Measurements from ENCODE around the gene PDLIM7. TPM values are rescaled to one million over a fixed set of nuclear protein-coding genes. Genes with fewer than 3 reads are reported as not detected.
"Not testable (repeated sequence)": the region's sequence is repeated elsewhere in the genome, so short reads cannot be mapped to it uniquely, and the experiment has no call there.

PDLIM7 gene
- total RNA-seq, 2 experiments from 2014 or later = 62.5 to 67.3 TPM

DNA sequence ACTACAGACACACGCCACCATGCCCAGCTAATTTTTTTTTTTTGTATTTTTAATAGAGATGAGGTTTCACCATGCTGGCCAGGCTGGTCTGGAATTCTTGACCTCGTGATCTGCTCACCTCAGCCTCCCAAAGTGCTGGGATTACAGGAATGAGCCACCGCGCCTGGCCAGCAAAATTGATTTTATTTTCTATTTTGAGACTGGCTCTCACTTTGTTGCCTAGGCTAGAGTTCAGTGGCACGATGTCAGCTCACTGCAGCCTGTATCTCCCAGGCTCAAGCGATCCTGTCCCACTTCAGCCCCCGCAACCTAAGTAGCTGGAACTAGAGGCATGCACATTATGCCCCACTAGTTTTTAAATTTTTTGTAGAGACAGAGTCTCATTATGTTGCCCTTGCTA is 37.0 kb upstream of the PDLIM7 start:
- CTCF ChIA-PET; H3K9me3 Mint-ChIP-seq (ENCODE audit: insufficient read depth); H3K4me1 Mint-ChIP-seq (ENCODE audit: low read depth); H3K27me3 Mint-ChIP-seq (ENCODE audit: low read depth); POLR2A ChIA-PET; ATAC-seq; DNase-seq; H3K4me3 Mint-ChIP-seq; H3K27ac Mint-ChIP-seq: not testable (repeated sequence)
- H3K36me3 Mint-ChIP-seq (ENCODE audit: low read depth) = peaks cover 32% of the 10 kb centered on the region

DNA sequence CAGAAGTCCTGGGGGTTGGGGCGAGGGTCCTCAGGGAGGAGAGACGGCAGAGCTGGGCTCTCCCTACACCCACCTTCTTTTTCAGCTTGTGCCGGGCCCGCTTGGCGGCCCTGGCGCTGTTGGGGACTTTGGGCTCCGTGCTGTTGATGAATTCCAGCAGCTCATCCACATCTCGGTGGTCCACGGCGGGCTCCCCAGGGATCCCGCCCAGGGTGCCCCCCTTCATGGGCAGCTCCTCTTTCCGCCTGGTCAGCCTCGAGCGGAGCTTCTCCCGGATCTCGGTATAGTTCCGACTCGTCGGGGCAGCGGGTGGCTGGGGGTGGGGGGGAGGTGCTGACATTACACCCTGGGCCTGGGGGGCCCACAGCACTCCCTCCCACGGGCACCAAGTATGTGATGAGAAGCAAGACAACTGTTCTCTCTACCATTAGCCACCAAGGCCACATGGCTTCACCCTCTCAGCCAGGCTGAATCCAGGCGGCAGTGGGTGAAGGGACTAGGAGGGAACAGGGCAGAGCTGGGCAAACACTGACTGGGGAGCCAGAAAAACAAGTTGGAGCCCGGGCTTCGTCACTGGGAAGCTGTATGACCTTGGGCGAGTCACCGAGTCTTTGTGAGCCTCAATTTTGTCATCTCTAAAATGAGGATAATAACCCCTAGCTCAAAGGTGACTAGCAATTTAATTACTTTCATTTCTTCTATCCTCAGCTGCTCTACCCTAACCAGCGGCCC is 34.0 kb upstream of the PDLIM7 start:
- Mint-ChIP-seq H3K36me3 (ENCODE audit: low read depth) (peaks cover 23% of the 10 kb centered on the region), H3K9me3 (ENCODE audit: insufficient read depth) (no peaks in the 10 kb centered on the region), H3K4me1 (ENCODE audit: low read depth) (no peaks in the 10 kb centered on the region), H3K27me3 (ENCODE audit: low read depth) (no peaks in the 10 kb centered on the region), H3K4me3 (no peak overlapping the region), H3K27ac (peak overlapping the region; percentile 64)
- ATAC-seq (no peak), DNase-seq (no peak)
- CTCF ChIA-PET = no interaction called here
- POLR2A ChIA-PET = interaction anchor here (0.5 kb wide), 1 partner anchor 276 kb away, joined by 4 read pairs; no protein-coding TSS in a partner anchor

GRCh38 chr5:177530638-177531037 is 33.2 kb upstream of the PDLIM7 start:
- POLR2A ChIA-PET = no interaction called here
- Mint-ChIP-seq H3K9me3 (ENCODE audit: insufficient read depth) (no peaks in the 10 kb centered on the region), H3K27ac (peak overlapping the region; percentile 50), H3K27me3 (ENCODE audit: low read depth) (no peaks in the 10 kb centered on the region), H3K4me3 (no peak overlapping the region), H3K4me1 (ENCODE audit: low read depth) (no peaks in the 10 kb centered on the region), H3K36me3 (ENCODE audit: low read depth) (peaks cover 24% of the 10 kb centered on the region)
- no peak for DNase-seq
- no peak for ATAC-seq
- CTCF ChIA-PET = no interaction called here

- CTCF ChIA-PET = no interaction called here
- Mint-ChIP-seq H3K36me3 (ENCODE audit: low read depth) (peaks cover 26% of the 10 kb centered on the region), H3K9me3 (ENCODE audit: insufficient read depth) (no peaks in the 10 kb centered on the region), H3K4me1 (ENCODE audit: low read depth) (no peaks in the 10 kb centered on the region), H3K27ac (no peak overlapping the region), H3K27me3 (ENCODE audit: low read depth) (no peaks in the 10 kb centered on the region), H3K4me3 (no peak overlapping the region)
- ATAC-seq (no peak), DNase-seq (no peak)
- POLR2A ChIA-PET = no interaction called here
These were observed 32.1 kb upstream of the PDLIM7 start for GRCh38 chr5:177529247-177530203.

- no peak for ATAC-seq
- Mint-ChIP-seq H3K4me1 (ENCODE audit: low read depth) (no peaks in the 10 kb centered on the region), H3K9me3 (ENCODE audit: insufficient read depth) (no peaks in the 10 kb centered on the region), H3K4me3 (no peak overlapping the region), H3K27ac (no peak overlapping the region), H3K36me3 (ENCODE audit: low read depth) (peaks cover 26% of the 10 kb centered on the region), H3K27me3 (ENCODE audit: low read depth) (no peaks in the 10 kb centered on the region)
- DNase-seq = no peak
- ChIA-PET CTCF (no interaction called here), POLR2A (no interaction called here)
These were observed 31.2 kb upstream of the PDLIM7 start for GRCh38 chr5:177528631-177529030.

- POLR2A ChIA-PET = no interaction called here
- CTCF ChIA-PET = interaction anchor here (1.0 kb wide), 1 partner anchor 11 kb away, joined by 3 read pairs; the partner anchor contains the start of gene DDX41
- H3K27me3 Mint-ChIP-seq (ENCODE audit: low read depth) = no peaks in the 10 kb centered on the region
- no peaks in the 10 kb centered on the region for H3K9me3 Mint-ChIP-seq (ENCODE audit: insufficient read depth)
- no peak overlapping the region for H3K4me3 Mint-ChIP-seq
- H3K4me1 Mint-ChIP-seq (ENCODE audit: low read depth) = no peaks in the 10 kb centered on the region
- no peak for ATAC-seq
- no peak for DNase-seq
- no peak overlapping the region for H3K27ac Mint-ChIP-seq
- peaks cover 25% of the 10 kb centered on the region for H3K36me3 Mint-ChIP-seq (ENCODE audit: low read depth)
These were observed 30.2 kb upstream of the PDLIM7 start for GRCh38 chr5:177527595-177527994.

GRCh38 chr5:177526791-177527190 is 29.4 kb upstream of the PDLIM7 start:
- Mint-ChIP-seq H3K9me3 (ENCODE audit: insufficient read depth) (no peaks in the 10 kb centered on the region), H3K4me1 (ENCODE audit: low read depth) (peaks cover 1% of the 10 kb centered on the region), H3K4me3 (no peak overlapping the region), H3K27me3 (ENCODE audit: low read depth) (no peaks in the 10 kb centered on the region), H3K27ac (no peak overlapping the region), H3K36me3 (ENCODE audit: low read depth) (peaks cover 22% of the 10 kb centered on the region)
- no peak for DNase-seq
- POLR2A ChIA-PET = no interaction called here
- ATAC-seq = no peak
- CTCF ChIA-PET = interaction anchor here (1.0 kb wide), 1 partner anchor 10 kb away, joined by 3 read pairs; the partner anchor contains the start of gene DDX41

DNA sequence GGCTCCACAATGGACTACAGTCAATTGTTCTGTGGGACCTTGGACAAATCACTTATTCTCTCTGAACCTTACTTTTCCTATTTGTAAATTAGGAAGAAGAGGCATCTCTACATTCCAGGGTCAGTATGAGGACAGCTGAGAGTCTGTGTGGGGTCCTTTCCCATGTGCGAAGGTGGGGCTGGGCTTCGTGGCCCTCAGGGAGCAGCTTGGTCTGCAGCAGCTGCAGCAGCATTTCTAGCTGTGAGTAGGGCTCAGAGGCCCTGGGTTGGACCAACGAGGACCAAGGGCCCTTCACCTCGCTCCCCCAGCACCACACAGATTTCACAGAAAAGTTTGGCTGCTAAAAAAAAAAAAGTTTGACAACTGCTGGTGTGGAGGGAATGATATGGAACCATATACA is 28.8 kb upstream of the PDLIM7 start:
- ATAC-seq (no peak), DNase-seq (no peak)
- no peaks in the 10 kb centered on the region for H3K27me3 Mint-ChIP-seq (ENCODE audit: low read depth)
- POLR2A ChIA-PET = no interaction called here
- no peak overlapping the region for H3K27ac Mint-ChIP-seq
- peaks cover 27% of the 10 kb centered on the region for H3K36me3 Mint-ChIP-seq (ENCODE audit: low read depth)
- CTCF ChIA-PET = no interaction called here
- H3K4me3 Mint-ChIP-seq = no peak overlapping the region
- no peaks in the 10 kb centered on the region for H3K9me3 Mint-ChIP-seq (ENCODE audit: insufficient read depth)
- H3K4me1 Mint-ChIP-seq (ENCODE audit: low read depth) = peaks cover 7% of the 10 kb centered on the region

DNA sequence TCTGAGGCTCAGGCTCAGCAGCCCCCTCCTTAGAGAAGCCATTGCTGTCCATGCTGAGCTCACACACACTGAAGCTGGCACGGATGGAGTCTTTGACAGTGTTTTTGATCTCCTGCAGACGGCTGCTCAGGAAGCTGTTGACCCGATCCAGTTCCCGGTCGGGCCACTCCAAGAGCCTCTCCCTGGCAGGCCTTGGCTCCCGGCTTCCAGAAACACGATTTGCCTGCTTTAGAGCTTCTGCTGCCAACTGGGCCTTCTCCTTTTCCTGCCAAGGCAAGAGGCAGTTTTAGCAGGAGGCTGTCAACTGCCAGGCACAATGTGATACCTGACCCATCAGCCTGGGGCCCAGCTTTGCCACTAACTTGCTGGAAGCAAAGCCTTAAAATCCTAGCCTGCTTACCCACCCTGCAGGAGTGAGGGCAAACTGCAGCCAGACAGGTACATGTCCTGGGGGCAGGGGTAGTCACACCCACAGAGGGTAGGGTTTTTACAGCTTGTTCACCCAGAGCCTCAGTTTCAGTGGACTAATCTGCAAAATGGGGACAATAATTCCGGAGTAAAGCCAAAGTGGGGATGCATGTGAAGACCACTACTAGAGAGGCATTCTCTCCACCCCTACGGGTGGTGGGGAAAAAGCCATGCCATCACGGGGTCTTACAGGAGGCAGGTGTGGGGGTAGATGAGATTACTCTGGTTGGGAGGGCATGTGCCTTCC is 27.7 kb upstream of the PDLIM7 start:
- ChIA-PET POLR2A (interaction anchor here (0.8 to 1.0 kb wide), 2 partner anchors 14 to 54 kb away, joined by 3 read pairs; no protein-coding TSS in a partner anchor), CTCF (interaction anchor here (1.2 to 2.0 kb wide), 2 partner anchors 9 to 23 kb away, joined by 3 to 6 read pairs; no protein-coding TSS in a partner anchor)
- no peak overlapping the region for H3K4me3 Mint-ChIP-seq
- no peaks in the 10 kb centered on the region for H3K9me3 Mint-ChIP-seq (ENCODE audit: insufficient read depth)
- H3K4me1 Mint-ChIP-seq (ENCODE audit: low read depth) = peaks cover 18% of the 10 kb centered on the region
- ATAC-seq = no peak
- H3K36me3 Mint-ChIP-seq (ENCODE audit: low read depth) = peaks cover 29% of the 10 kb centered on the region
- no peaks in the 10 kb centered on the region for H3K27me3 Mint-ChIP-seq (ENCODE audit: low read depth)
- no peak for DNase-seq
- no peak overlapping the region for H3K27ac Mint-ChIP-seq

DNA sequence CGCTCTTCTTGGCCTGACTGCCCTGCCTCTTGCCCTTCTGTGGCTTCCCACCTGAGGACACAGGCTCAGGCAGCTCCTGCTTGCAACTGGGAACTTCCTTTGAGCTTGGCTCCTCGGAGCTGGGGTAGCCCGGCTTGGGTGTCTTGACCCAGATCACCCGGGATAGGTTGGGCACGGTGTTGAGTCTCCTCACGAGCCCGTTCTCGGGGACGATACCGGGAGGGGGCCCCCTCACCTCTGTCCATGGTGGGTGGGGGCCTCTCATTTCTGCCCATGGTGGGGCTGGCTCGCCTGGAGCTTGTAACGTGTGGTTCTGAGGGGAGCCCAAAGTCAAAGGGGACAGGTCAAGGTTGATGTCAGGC is 27.1 kb upstream of the PDLIM7 start:
- POLR2A ChIA-PET = interaction anchor here (0.8 to 1.0 kb wide), 2 partner anchors 14 to 54 kb away, joined by 3 read pairs; no protein-coding TSS in a partner anchor
- DNase-seq (no peak), ATAC-seq (no peak)
- H3K27ac Mint-ChIP-seq = no peak overlapping the region
- no peak overlapping the region for H3K4me3 Mint-ChIP-seq
- peaks cover 23% of the 10 kb centered on the region for H3K4me1 Mint-ChIP-seq (ENCODE audit: low read depth)
- CTCF ChIA-PET = interaction anchor here (2.0 kb wide), 1 partner anchor 23 kb away, joined by 6 read pairs; no protein-coding TSS in a partner anchor
- peaks cover 32% of the 10 kb centered on the region for H3K36me3 Mint-ChIP-seq (ENCODE audit: low read depth)
- H3K9me3 Mint-ChIP-seq (ENCODE audit: insufficient read depth) = no peaks in the 10 kb centered on the region
- no peaks in the 10 kb centered on the region for H3K27me3 Mint-ChIP-seq (ENCODE audit: low read depth)

DNA sequence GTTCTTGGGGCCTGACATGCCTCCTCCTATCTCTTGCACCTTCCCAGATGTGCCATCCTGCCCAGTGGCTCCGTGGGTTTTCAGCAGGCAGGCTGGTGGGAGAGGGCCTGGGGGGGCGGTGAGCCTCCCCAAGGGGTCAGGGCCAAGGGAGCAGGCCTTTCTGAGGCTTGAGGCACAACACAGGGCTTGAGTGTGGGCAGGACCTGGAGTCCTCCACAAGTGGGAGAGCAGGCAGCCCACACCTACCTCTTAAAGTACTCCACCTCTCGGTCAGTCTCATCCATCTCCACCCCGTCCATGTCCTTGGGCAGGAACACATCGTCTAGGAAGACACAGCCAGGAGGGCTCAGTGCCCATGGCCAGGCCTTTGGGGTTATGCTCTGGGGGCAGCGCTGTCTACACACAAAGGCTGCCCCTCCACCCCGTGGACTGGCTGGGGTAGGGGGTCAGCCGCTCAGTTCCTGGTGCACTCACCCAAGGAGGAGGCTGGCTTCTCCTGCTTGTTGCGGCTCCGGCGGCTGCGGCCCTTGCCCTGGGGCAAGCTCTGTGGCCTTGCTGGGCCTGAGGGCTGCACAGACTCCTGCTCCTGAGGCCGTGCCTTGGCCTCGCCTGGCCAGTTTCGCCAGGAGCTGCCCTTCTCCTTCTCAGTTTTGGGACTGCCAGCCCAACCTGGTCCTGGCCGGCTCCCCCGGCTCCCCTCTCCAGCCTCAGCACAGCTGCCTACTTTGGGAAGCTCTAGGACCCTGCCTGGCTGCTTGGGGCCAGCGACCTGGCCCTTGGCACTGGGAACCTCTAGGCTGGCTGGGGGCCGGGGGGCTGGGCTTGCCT is 26.5 kb upstream of the PDLIM7 start:
- Mint-ChIP-seq H3K36me3 (ENCODE audit: low read depth) (peaks cover 29% of the 10 kb centered on the region), H3K4me3 (no peak overlapping the region), H3K4me1 (ENCODE audit: low read depth) (peaks cover 28% of the 10 kb centered on the region), H3K9me3 (ENCODE audit: insufficient read depth) (no peaks in the 10 kb centered on the region), H3K27ac (no peak overlapping the region), H3K27me3 (ENCODE audit: low read depth) (no peaks in the 10 kb centered on the region)
- ChIA-PET CTCF (interaction anchor here (2.0 kb wide), 1 partner anchor 22 kb away, joined by 6 read pairs; no protein-coding TSS in a partner anchor), POLR2A (interaction anchor here (0.8 to 1.0 kb wide), 2 partner anchors 15 to 53 kb away, joined by 3 read pairs; no protein-coding TSS in a partner anchor)
- ATAC-seq = no peak
- DNase-seq = no peak
